Trophoblast cell (in vitro differentiated cells and primary cell): ENCODE measurements around the gene TRIP4.
A peak's percentile ranks its signal among the peaks of the same experiment; 100 is the strongest.

Experiments used
- DNase-seq, 2 donors: peaks; one replicate each; pipeline ENCODE4 v3.0.0-alpha.2; 2016
- H2AFZ ChIP-seq: 2 replicates; pipeline ENCODE4 v1.6.1; 2013; ENCODE audit warnings: low read length, moderate library complexity, mild to moderate bottlenecking; ENCODE audit not compliant: insufficient read depth, poor library complexity
- H2AK5ac ChIP-seq: 2 replicates; pipeline ENCODE4 v1.6.1; 2013; ENCODE audit warnings: mild to moderate bottlenecking, low read length
- H2BK120ac ChIP-seq: 2 replicates; pipeline ENCODE4 v1.6.1; 2013; ENCODE audit warnings: low read length, mild to moderate bottlenecking, moderate library complexity; ENCODE audit not compliant: insufficient read depth, poor library complexity
- H2BK12ac ChIP-seq: 2 replicates; pipeline ENCODE4 v1.6.1; 2013; ENCODE audit warnings: mild to moderate bottlenecking, low read length, moderate library complexity
- H2BK5ac ChIP-seq: 2 replicates; pipeline ENCODE4 v1.6.1; 2013; ENCODE audit warnings: low read length, low read depth, moderate library complexity, mild to moderate bottlenecking; ENCODE audit not compliant: poor library complexity
- H3K14ac ChIP-seq: 2 replicates; pipeline ENCODE4 v1.6.1; 2013; ENCODE audit warnings: mild to moderate bottlenecking, low read length
- H3K18ac ChIP-seq: 2 replicates; pipeline ENCODE4 v1.6.1; 2013; ENCODE audit warnings: mild to moderate bottlenecking, low read length
- H3K23ac ChIP-seq: 2 replicates; pipeline ENCODE4 v1.6.1; 2013; ENCODE audit warnings: low read length
- H3K27ac ChIP-seq: 2 replicates; pipeline ENCODE4 v1.5.1; 2013; ENCODE audit warnings: low read depth, mild to moderate bottlenecking, inconsistent platforms, low read length, moderate library complexity
- H3K27me3 ChIP-seq: 2 replicates; pipeline ENCODE4 v1.6.1; 2013; ENCODE audit warnings: inconsistent platforms, mild to moderate bottlenecking, low read length, moderate library complexity; ENCODE audit not compliant: insufficient read depth
- H3K36me3 ChIP-seq, 2 experiments: 1 replicate in 1 of 2; 2 replicates in 1 of 2; pipeline ENCODE4 v1.6.1; 2013; ENCODE audit warnings: low read length in 2 of 2, mild to moderate bottlenecking in 2 of 2, moderate library complexity in 1 of 2; ENCODE audit not compliant: insufficient read depth in 2 of 2, control insufficient read depth in 1 of 2
- H3K4ac ChIP-seq: 2 replicates; pipeline ENCODE4 v1.6.1; 2013; ENCODE audit warnings: low read depth, mild to moderate bottlenecking, low read length, moderate library complexity
- H3K4me1 ChIP-seq, 2 experiments: 1 replicate in 1 of 2; 2 replicates in 1 of 2; pipeline ENCODE4 v1.6.1; 2013; ENCODE audit warnings: low read length in 2 of 2, mild to moderate bottlenecking in 2 of 2, moderate library complexity in 1 of 2; ENCODE audit not compliant: insufficient read depth in 2 of 2, control insufficient read depth in 1 of 2
- H3K4me2 ChIP-seq: 2 replicates; pipeline ENCODE4 v1.6.1; 2013; ENCODE audit warnings: inconsistent platforms, mild to moderate bottlenecking, low read length, moderate library complexity
- H3K4me3 ChIP-seq: 2 replicates; pipeline ENCODE4 v1.5.1; 2013; ENCODE audit warnings: mild to moderate bottlenecking, low read depth, low read length, inconsistent platforms
- H3K79me1 ChIP-seq: one replicate; pipeline ENCODE4 v1.6.1; 2013; ENCODE audit warnings: low read length
- H3K79me2 ChIP-seq: 2 replicates; pipeline ENCODE4 v1.6.1; 2013; ENCODE audit warnings: low read length, mild to moderate bottlenecking; ENCODE audit not compliant: control insufficient read depth, insufficient read depth, poor library complexity
- H3K9ac ChIP-seq: 2 replicates; pipeline ENCODE4 v1.6.1; 2013; ENCODE audit warnings: mild to moderate bottlenecking, low read length
- H3K9me3 ChIP-seq: 2 replicates; pipeline ENCODE4 v1.6.1; 2013; ENCODE audit warnings: low read depth, mild to moderate bottlenecking, control low read depth, inconsistent platforms, low read length; ENCODE audit not compliant: insufficient read depth
- H4K12ac ChIP-seq: 2 replicates; pipeline ENCODE4 v1.6.1; 2013; ENCODE audit warnings: low read depth, mild to moderate bottlenecking, low read length, moderate library complexity
- H4K8ac ChIP-seq: 2 replicates; pipeline ENCODE4 v1.6.1; 2013; ENCODE audit warnings: low read depth, mild to moderate bottlenecking, low read length, moderate library complexity
- H4K91ac ChIP-seq: one replicate; pipeline ENCODE4 v1.6.1; 2013; ENCODE audit warnings: low read depth, mild to moderate bottlenecking, low read length, moderate library complexity
- WGBS: extraction: QIAGEN DNeasy Blood & Tissue Kit; methylation state at CpG from one replicate; pipeline ENCODE4 v1.1.7; 2013; ENCODE audit warnings: missing lambda C conversion rate; ENCODE audit not compliant: insufficient read length, insufficient coverage; ENCODE audit errors: extremely low coverage; 5-methylcytosine and 5-hydroxymethylcytosine counted together

TRIP4 gene

GRCh38 chr15:64476550-64476949 lies 88.9 kb downstream of the TRIP4 start:
- no CpG with 5 or more reads among the region's 1 CpG for WGBS
- DNase-seq, result no peak
- H2AK5ac ChIP-seq, result no peak overlapping the region
- H2BK5ac ChIP-seq, result no peak overlapping the region
- no peak overlapping the region for H4K8ac ChIP-seq
- peaks cover 1 to 5% of the 10 kb centered on the region in 2 experiments for H3K36me3 ChIP-seq
- H2BK12ac ChIP-seq, result no peak overlapping the region
- no peak overlapping the region for H3K18ac ChIP-seq
- H3K4me2 ChIP-seq, result no peak overlapping the region
- no peak overlapping the region for H2AFZ ChIP-seq
- H3K14ac ChIP-seq, result no peak overlapping the region
- H4K12ac ChIP-seq, result no peak overlapping the region
- no peaks in the 10 kb centered on the region for H3K27me3 ChIP-seq
- H3K79me2 ChIP-seq, result no peaks in the 10 kb centered on the region
- H3K9me3 ChIP-seq, result no peaks in the 10 kb centered on the region
- H3K27ac ChIP-seq, result no peak overlapping the region
- H2BK120ac ChIP-seq, result peak overlapping the region; percentile 17
- H4K91ac ChIP-seq, result no peak overlapping the region
- H3K4me3 ChIP-seq, result no peak overlapping the region
- no peak overlapping the region for H3K9ac ChIP-seq
- H3K79me1 ChIP-seq, result peaks cover 2% of the 10 kb centered on the region
- H3K4ac ChIP-seq, result peak overlapping the region; percentile 72
- no peak overlapping the region for H3K23ac ChIP-seq
- H3K4me1 ChIP-seq, result peaks cover 0 to 11% of the 10 kb centered on the region in 2 experiments

DNA sequence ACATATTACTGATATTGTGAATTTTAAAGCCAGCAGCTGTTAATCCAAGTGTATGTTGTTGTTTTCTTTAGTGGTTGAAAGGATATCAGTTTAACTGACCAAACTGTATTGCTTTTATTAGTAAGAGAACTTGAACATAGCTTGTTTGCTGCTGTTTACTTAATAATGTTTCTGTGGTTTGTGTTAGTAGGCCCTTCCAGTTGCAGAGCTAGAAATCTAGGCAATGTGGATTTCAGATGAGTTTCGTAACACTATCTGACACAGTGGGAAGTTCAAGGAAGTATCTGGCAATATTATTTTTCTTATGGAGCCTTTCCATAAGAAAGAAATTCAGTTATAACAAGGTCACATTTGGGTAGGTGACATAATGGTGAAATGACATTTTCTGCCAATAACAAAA lies 91.2 kb downstream of the TRIP4 start:
- no peak overlapping the region for H2BK120ac ChIP-seq
- no peaks in the 10 kb centered on the region for H3K27me3 ChIP-seq
- DNase-seq, result no peak
- H4K91ac ChIP-seq, result no peak overlapping the region
- H2BK12ac ChIP-seq, result no peak overlapping the region
- H3K23ac ChIP-seq, result no peak overlapping the region
- H3K18ac ChIP-seq, result no peak overlapping the region
- no peak overlapping the region for H3K4ac ChIP-seq
- H3K79me2 ChIP-seq, result no peaks in the 10 kb centered on the region
- no peak overlapping the region for H2AFZ ChIP-seq
- H3K4me1 ChIP-seq, result peaks cover 0 to 11% of the 10 kb centered on the region in 2 experiments
- no peak overlapping the region for H3K27ac ChIP-seq
- peaks cover 2% of the 10 kb centered on the region for H3K79me1 ChIP-seq
- H3K9me3 ChIP-seq, result no peaks in the 10 kb centered on the region
- no peak overlapping the region for H4K12ac ChIP-seq
- no peak overlapping the region for H2AK5ac ChIP-seq
- H4K8ac ChIP-seq, result no peak overlapping the region
- no peak overlapping the region for H3K4me2 ChIP-seq
- H3K36me3 ChIP-seq, result peaks cover 0 to 4% of the 10 kb centered on the region in 2 experiments
- H2BK5ac ChIP-seq, result no peak overlapping the region
- H3K14ac ChIP-seq, result no peak overlapping the region
- no peak overlapping the region for H3K4me3 ChIP-seq
- WGBS, result no CpG with 5 or more reads among the region's 1 CpG
- no peak overlapping the region for H3K9ac ChIP-seq

DNA sequence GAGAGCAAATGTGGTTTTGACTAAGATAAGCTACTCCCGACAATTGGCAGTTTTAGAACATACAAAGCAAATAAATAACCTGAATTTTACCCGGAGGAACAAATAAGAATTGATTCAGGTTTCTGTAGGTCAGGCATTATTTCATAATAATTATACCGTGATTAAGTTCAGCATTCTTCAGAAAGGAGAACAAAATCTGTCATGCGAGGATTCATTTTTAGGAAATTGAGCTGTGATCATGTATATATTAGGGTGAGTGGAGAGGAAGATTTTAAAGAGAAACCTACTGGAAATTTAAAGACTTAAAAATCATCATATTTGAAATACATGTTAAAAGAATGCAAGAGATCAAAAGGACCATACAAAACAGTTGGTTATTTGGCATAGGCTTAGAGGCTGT lies 93.3 kb downstream of the TRIP4 start:
- Histone ChIP-seq H3K4me1 (peaks cover 0 to 10% of the 10 kb centered on the region in 2 experiments), H3K79me1 (peaks cover 2% of the 10 kb centered on the region), H4K12ac (no peak overlapping the region), H2BK120ac (no peak overlapping the region), H3K4ac (no peak overlapping the region), H3K18ac (no peak overlapping the region), H3K27ac (no peak overlapping the region), H2AFZ (no peak overlapping the region), H3K27me3 (no peaks in the 10 kb centered on the region), H3K23ac (no peak overlapping the region), H4K8ac (no peak overlapping the region), H2BK5ac (no peak overlapping the region), H3K4me2 (no peak overlapping the region), H4K91ac (no peak overlapping the region), H3K79me2 (no peaks in the 10 kb centered on the region), H3K36me3 (peaks cover 0 to 4% of the 10 kb centered on the region in 2 experiments), H3K4me3 (no peak overlapping the region), H3K9ac (no peak overlapping the region), H3K14ac (no peak overlapping the region), H3K9me3 (no peaks in the 10 kb centered on the region), H2AK5ac (no peak overlapping the region), H2BK12ac (no peak overlapping the region)
- no CpG with 5 or more reads among the region's 4 CpGs for WGBS
- no peak for DNase-seq

GRCh38 chr15:64483749-64484148 lies 96.1 kb downstream of the TRIP4 start:
- Histone ChIP-seq H2BK12ac (no peak overlapping the region), H3K9ac (no peak overlapping the region), H3K79me2 (no peaks in the 10 kb centered on the region), H3K27me3 (no peaks in the 10 kb centered on the region), H3K4ac (no peak overlapping the region), H3K4me2 (no peak overlapping the region), H3K27ac (no peak overlapping the region), H3K36me3 (peaks cover 3 to 7% of the 10 kb centered on the region in 2 experiments), H4K12ac (no peak overlapping the region), H3K4me1 (no peaks in the 10 kb centered on the region), H3K14ac (no peak overlapping the region), H2BK120ac (no peak overlapping the region), H3K23ac (no peak overlapping the region), H2AFZ (no peak overlapping the region), H3K9me3 (no peaks in the 10 kb centered on the region), H3K18ac (no peak overlapping the region), H3K4me3 (no peak overlapping the region), H2BK5ac (no peak overlapping the region), H4K8ac (no peak overlapping the region), H2AK5ac (no peak overlapping the region), H3K79me1 (no peaks in the 10 kb centered on the region), H4K91ac (no peak overlapping the region)
- DNase-seq, result no peak
